CMK (cell line): ENCODE data around the gene RAB7B.
"Not testable (repeated sequence)": the region's sequence is repeated elsewhere in the genome, so short reads cannot be mapped to it uniquely, and the experiment has no call there.

Experiments
- DNase-seq: peaks from one replicate; pipeline ENCODE4 v3.0.0-alpha.2; 2010; ENCODE audit warnings: low read depth

Gene RAB7B

DNA sequence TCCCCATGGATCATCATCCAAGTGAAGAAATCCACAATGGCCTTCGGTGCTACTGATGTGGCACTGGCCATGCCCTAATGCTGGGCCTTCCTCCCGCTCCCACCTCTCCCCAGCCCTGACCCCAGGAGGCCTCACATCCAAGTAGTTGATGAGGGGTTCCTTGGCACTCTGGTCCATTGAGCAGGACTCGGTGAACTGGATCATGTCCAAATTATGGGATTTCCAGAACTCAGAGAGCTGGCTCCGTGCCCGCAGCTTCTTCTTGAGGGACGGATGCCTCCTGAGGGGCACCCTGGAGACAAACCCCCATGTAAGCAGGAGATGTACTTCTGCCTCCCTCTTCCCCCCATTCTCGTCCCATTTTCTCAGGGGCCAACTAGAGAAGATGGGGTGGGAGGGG lies 19.6 kb upstream of the RAB7B start:
- DNase-seq, result no peak

DNA sequence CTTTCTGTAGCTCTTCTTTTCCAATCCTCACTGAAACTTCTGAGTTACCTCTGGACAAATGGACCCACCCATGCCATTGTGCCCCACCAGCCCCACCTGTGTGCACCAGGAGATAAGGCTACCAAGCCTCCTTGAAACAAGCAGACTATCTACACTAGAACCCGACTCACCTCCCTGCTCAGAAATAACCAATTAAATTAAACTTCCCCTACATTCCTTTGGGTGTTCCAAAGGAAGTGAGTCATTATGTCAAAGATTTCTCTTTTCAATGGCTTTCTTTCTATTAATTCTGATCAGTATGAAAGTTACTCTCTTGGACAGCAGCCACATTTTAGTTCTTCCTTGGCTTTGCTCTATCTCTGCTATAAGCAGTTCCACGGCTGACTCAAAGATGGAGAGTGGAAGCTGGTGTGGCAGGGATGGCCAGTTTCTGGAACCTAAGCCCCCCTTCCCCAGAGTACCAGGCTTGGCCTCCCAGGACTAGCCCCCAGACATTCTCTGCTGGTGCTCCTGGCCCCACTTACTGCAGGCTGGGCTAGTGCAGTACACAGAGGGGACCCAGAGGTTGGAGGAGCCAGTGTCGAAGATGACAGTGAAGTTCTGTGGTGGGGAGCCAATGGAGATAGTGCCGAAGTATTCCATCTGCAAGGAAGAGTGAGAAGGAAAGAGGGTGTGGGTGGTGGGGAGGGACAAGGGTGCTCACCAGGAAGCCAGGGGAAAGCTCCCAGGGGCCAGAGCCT lies 18.6 kb upstream of the RAB7B start:
- no peak for DNase-seq

DNA sequence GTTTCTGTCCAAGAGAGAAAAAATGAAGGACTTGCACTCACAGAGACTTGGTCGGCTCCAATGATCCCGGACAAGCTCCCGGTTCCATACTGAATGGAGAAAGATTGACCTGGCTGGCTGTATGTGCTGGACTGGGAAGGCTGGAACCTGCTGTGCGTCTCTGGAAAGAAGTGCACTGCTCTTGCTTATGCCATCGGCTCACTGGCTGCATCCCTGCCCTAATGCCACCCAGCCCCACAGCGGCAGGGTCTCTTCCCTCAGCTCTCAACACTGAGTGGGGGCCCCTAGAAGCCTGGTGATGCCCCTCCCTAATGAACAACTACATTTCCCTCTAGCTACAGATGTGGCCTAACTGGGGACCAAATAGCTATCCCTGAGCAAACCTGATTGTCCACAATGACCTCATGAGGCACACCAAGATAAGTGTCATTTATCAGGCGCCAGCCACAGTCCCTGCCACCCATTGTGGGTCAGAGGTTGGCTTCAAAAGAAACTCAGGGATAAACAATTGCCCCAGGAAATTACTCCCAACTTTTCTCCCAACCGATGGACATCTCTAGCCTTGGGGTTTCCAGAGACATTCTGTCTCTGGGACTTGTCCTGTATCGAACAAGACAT lies 17.9 kb upstream of the RAB7B start:
- no peak for DNase-seq

DNA sequence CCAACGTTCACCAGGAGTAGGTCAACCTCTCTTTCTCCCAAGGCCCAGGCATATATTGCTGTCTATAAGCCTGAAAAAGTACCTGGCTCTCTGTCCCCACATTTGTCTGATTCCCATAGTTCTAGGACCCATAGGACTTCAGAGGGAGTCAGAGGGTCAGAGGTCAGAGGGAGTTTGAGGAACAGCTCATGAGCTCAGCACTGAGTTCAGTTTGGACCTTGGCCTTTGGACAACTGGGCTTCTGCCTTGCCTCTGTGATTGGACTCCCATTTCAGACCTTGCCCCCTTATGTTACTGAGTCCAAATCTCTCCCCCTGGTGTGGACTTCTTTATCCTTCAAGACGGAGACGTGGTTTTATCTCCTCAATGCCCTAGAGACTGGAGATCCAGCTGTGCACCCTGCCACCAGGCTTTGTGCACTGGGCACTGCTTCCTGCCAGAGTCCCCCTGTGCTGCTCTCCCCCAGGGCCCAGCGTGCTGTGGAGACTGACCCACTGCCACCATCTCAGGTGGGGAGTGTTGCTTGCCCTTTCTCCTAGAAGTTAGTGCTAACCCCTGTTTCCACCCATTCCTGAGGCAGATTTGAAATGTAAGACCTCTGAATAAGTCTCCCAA lies 17.3 kb upstream of the RAB7B start:
- no peak for DNase-seq

DNA sequence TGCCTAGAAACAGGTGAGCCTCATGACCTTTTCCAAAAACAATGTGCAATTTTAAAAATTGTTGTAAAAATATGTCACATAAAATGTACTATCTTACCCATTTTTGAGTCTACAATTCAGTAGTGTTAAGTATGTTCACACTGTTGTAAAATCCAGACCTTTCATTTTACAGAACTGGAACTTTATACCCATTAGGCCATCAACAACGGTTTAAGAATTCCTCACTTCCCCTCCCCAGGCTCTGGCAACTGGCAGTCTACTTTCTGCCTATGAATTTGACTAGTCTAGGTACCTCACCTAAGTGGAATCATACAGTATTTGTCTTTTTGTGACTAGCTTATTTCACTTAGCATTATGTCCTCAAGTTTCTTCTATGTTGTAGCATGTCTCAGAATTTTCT lies 11.9 kb upstream of the RAB7B start:
- no peak for DNase-seq

DNA sequence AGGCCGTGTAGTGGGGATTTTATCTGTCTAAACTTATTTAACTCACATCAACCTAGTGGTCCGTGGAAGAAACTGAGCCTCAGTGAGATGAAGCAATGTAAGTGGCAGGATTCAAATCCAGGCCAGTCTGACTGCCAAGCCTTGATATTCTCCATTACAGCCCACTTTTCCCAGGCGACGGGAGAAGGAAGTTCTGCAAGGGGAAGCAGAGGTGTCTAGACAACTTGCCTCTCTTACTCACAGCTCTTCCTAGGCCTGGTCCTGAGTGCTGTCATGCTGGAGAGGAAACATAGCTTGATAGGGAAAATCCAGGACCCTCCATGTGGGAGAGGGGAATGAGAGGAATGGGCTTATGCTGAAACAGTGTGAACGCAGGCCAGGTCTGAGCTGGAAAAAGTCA lies 11.4 kb upstream of the RAB7B start:
- no peak for DNase-seq

DNA sequence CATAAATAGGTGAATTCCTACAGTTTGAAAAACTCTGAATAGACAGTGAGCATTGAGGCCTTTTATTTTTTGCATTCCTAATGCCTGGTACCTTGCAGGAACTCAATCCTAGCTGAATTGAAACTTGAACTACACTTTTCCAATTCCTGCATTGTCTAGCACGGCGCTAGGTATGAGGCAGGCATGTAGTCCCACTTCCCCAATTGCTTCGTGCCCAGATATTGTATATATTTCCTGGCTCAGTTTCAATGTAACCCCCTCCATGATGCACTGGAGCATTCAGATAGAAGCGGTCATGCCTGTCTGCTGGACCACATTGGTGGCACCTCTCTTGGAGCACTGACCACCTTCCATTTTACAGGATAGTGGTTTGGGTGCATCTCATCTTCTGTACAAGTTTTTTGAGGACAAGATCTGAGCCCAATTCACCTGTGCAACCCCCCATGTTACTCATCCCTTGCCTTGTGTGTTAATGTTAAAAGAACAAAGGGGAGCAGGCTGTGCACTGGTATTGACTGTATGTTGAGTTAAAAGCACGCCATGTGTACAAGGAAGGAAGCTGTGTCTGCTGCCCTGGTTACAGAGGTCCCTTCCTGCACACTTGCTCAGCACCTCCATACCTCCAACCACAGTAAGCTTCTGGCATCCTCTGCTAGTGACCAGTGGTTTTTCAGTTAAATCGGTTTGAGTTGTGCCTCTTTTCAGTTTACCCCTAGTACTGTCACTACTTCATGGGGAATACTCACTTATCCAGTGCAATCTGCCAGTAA lies 10.0 kb upstream of the RAB7B start:
- DNase-seq, result no peak

DNA sequence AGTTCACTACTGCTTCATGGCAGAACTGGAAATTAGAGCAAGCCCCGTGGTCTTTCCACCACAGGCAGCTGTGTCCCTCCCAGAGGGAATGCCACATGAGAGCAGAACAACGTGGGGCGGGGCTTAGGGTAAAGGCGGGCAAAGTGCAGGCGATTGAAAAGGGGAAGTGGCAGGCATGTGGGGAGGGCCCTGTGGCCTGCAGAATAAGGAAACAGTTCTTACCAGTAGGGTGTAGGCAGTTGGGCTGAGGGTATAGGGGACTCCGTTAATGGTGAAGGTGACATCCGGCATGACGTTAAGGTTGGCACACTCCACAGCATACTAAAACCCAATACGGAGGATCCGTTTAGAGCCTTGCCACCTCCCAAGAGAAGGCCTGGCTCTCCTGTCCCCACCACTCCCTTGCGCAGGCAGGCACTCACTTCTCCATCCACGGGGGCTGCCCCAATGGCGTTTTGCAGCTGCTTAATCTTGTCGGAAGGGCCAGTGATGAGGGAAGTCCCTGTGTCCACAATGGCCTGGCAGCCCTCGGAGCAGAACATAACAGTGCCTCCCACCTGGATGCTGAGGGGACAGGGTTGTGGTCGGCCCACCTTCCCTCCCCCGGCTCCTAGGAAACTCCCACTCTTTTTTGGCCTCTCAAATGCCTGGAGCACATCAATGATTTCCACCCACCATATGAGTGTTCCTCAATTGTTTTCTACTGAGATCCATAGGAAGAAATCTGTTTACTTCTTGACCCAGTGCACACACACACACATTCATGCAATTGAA lies 9.1 kb upstream of the RAB7B start:
- peak; percentile 75 for DNase-seq

DNA sequence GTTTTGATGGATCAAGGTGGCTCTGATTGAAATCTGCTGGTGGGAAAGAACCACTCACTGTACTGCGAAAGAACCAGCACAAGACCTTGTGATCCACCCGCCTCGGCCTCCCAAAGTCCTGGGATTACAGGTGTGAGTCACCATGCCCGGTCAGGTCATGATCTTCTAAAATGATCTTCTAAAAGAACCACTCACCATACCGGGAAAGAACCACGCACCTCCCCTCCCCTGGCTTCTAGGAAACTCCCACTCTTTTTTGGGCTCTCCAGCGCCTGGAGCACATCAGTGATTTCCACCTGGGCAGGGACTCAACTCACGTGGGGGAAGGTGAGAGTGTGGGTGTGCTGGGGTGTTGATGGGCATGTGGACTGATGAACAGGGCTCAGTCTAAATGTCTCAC lies 7.9 kb upstream of the RAB7B start:
- no peak for DNase-seq

DNA sequence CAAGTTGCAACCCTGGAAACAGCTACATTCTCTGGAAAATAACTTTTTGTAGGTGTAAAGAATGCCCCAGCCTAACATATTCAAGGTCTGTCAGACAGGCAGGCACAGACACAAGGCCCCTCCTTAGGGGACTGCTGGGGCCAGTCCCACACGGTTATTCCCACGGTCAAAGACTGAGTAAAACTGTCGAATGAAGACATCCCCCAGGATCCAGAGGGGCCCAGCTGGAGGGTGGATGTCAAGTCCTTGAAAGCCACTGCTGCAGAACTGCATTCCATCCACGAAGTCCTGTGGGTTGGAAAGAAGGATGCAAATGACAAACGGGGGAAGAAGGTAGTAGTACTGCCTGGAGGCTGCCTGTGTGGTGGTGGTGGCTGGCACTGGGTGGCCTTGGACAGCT lies 6.9 kb upstream of the RAB7B start:
- no peak for DNase-seq

DNA sequence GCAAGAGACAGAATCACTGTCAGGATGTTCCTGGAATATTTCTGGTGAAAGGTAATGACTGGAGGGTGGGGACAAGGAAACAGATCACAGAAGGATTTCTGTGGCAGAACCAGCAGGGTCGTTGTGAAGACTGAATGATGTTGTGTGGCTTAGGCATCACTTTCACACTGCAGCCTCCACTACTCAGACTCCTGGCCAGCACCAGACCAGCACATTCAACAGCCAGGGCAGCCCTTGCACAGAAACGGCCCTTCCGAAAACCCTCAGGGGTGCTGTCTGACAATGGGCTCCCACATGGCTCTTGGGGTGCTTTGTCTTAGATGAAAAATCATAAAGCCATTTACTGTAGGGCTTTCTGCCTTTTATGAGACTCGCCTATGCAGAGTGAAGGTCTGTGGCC lies 3.8 kb upstream of the RAB7B start:
- no peak for DNase-seq

DNA sequence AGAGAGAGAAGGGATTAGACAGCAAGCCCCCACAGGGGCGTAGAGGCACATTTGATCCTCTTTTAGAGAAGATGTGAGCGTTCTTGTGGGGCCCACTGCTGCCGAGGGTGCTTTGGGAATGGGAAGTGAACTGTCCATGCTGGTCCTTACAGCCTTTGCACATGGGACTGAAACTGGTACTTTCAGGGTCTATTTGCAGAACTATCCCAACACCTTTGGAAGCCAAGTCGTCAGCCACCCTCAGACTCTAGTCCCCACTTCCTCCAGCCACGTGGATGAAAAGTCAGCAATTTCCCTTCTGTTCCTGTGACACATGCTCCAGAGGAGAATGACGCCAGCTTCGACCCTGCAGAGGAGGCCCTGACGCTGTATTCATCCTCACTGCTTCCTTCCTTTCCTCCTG lies 2.6 kb upstream of the RAB7B start:
- no peak for DNase-seq

DNA sequence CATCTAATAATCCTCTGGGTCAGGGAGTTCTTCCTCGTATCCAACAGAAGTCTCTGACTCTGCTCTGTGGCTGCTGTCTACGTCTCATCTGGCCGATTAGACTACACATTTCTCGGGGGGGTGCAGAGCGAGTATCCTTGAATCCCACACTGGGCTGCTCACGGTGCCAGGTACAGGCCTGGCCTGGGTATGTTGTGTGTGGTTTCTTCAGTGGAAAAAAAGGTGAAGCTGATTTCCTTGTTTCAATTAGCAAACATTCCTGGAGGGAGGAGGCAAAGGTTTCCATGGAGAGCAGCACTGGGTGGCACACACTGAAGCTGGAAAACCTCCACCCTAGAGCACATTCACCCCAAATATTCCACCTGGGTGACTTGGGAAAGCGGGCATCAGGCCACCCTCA lies 2.0 kb upstream of the RAB7B start:
- DNase-seq, result no peak

DNA sequence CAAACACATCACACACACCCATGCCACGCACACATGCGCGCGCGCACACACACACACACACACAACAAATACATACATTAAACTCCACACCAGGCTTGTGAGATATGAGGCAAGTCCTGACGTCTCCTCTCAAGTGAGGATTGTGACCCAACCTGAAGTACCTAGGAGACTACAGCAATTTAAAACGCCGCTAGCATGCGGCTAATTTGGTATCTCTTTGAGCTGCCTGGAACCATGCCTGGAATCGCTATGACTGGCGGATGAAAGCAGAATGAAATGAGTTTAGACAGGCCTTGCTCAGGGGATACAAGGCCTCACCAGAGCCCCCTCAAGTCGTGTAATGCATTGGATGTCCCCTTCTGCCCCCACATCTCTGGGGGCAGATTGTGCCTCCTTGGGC lies 1.6 kb upstream of the RAB7B start:
- no peak for DNase-seq

DNA sequence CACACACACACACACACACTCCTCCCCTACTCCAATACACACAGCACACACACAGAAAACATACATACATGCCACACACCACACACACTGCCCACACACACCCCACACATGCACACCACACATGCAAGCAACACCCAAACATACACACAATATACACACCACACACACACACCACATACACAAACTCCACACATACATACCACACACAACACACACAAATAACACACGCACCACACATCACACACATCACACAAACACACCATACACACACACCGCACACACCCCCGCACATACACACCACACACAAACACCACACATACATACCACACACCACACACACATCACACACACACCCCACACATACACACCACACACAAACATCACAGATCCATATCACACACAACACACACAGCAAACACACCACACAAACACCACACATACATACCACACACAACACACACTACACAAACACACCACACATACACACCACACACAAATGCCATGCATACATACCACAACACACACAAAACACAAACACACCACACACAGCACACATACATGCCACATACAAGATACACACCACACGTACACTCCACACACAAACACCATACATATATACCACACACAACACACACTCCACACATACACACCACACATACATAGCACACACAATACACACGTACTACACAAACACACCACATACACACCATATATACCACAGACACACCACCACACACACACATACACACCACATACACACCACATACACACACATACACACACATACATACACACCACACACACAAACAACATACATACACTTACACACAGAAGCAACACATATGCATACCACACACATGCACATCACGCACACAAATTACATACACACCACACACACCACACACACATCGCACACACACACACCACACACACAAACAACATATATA lies 932 bp upstream of the RAB7B start:
- DNase-seq, result no peak

DNA sequence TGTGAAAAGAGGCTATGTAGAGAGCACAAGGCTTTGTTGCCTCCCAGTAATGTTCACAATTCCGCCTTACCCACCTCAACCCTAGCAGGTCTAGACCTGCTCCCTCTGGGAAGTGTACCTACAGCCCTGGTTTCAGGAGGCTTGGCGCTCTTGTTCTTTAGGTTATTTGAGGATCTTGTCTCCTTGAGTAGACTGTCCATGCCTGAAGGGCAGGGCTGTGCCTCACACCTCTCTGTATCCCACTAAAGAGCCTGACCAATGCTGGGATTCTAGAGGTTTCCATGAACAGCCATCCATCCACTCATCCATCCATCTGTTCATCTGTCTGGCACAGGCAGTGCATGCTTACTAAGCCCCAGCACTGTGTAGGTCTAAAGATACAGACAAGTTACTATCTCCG lies 1.0 kb downstream of the RAB7B start:
- DNase-seq, result no peak

DNA sequence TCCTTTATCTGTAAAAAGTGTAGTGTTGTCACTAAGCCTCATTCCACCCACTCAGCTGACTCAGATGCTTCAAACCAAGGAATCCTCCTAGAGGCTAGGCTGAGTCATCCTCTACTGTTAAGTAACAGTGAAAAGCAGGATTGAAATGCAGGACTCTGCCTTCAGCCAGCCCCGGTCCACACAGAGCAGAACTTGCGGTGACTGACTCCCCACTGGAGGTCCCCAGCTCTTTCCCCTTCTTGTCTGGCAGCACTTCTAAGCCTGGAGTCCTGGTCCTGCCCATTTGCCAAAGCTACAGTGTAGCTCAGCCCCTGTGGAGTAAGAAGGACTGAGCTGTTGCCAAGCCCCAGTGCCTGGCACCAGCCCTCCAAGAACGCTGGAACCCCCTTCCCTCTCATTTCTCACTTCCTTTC lies 1.7 kb downstream of the RAB7B start:
- no peak for DNase-seq

DNA sequence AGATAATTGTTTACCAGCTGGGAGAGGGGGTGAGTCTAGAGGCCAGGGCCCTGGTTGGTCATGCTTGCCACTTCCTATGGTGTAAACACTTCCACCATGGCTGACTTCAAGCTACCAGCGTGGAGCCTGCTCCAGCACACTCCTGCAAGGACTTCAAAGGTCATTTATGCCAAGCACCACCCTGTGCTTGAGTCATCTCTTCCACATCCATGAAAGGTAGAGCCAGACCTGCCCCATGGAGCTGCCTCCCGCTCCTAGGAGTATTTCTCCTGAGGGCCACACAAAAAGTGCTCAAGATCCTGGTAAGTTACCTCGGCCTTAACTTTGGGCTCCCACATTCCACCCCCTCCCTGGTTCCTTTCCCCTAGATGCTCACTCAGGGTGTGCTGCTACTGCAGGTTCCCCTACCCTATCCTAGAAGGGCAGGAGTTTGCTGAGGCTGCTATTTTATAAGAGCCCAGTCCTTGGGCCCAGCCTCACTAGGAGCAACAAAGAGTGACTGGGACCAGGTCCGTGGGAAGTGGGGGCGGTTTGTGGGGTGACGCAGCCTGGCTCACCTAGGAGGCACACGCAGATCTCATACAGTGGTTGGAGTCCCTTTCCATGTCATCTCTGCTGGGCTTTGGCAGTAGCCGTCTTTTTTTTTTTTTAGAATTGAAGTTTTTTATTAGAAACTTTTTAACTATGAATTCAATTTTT lies 2.4 kb downstream of the RAB7B start:
- no peak for DNase-seq

DNA sequence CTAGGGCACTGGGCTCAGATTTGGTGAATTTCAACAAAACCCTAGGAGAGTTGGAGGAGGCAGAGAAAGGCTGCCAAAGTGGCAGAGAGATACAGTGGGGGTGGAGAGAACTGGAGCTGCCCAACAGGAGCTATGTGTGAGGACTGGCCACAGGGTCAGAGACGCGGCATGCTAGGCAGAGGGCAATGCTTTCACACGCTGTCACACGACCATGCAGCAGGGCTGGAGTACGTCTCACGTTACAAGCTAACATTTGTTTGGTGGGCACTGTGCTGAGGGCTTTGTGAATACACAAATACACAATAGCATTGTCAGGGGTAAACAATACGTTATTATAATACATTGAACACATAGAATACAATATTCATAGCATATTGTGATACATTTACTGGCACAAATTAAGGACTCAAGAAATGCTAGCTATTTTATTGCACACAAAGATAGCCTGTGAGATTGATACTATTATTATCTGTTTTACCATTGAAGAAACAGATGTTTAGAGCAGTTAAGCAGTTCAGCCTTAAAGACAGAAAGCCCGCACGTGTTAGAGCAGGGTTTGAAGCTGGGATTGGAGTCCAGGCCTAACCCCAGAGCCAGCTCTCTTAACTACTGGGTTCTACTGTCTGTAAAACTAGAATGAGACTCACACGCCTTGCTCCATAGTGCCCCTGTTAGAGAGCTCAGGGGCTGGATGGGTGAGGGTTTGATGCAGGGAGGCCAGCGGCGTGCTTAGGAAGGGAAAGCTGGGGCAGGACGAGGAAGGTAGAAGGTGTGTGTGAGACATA lies 4.5 kb downstream of the RAB7B start:
- DNase-seq, result no peak

DNA sequence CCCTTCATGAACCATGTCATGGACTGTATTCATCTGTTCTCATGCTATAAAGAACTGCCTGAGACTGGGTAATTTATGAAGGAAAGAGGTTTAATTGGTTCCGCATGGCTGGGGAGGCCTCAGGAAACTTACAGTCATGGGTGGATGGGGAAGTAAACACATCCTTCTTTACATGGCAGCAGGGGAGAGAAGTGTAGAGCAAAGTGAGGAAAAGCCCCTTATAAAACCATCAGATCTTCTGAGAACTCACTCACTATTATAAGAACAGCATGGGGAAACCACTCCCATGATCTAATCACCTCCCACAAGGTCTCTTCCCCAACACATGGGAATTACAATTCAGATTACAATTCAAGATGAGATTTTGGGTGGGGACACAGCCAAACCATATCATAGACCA lies 6.6 kb downstream of the RAB7B start:
- not testable (repeated sequence) for DNase-seq
